B cell (primary cell): ENCODE measurements around the gene KRT79. TPM values are rescaled to one million over a fixed set of nuclear protein-coding genes. Genes with fewer than 3 reads are reported as not detected.

Source experiments
- ATAC-seq: fragments of 200-7000 bp; cut with Tn5 transposase; one replicate; pipeline ENCODE4 v1.10.0; 2021; ENCODE audit warnings: low read depth, mild to moderate bottlenecking, moderate number of reproducible peaks, moderate library complexity
- CTCF ChIA-PET: fragments of 350-600 bp; sonication (Branson Sonifier 250); formaldehyde crosslinking; loops from one replicate; lab custom pipeline; 2021; ENCODE audit warnings: antibody characterized with exemption, inconsistent platforms; lab: Charles Lee
- POLR2A ChIA-PET: fragments of 350-600 bp; sonication (Branson Sonifier 250); formaldehyde crosslinking; loops from one replicate; lab custom pipeline; 2021; ENCODE audit warnings: antibody characterized with exemption; lab: Charles Lee
- DNase-seq: peaks from one replicate; pipeline ENCODE4 v3.0.0; 2013
- H2AFZ ChIP-seq: 2 replicates; pipeline ENCODE4 v1.6.1; 2012; ENCODE audit warnings: mild to moderate bottlenecking, low read depth, low read length; ENCODE audit not compliant: insufficient read depth, poor library complexity, severe bottlenecking
- H3K27ac ChIP-seq, 2 donors: 1 replicate in 1 of 2; 2 replicates in 1 of 2; pipeline ENCODE4 v1.5.1; 2012 to 2013; ENCODE audit warnings: low read length in 2 of 2, mild to moderate bottlenecking in 2 of 2, moderate library complexity in 1 of 2
- H3K27me3 ChIP-seq, 4 experiments: fragments of 200-600 bp in 1 of 4; sonication (generic) in 1 of 4; replicated peaks in 1 of 4; 1 replicate in 2 of 4; 2 replicates in 2 of 4; pipeline versions ENCODE4 v1.6.1 to v1.7.0; 2013 to 2016; ENCODE audit warnings: low read length in 3 of 4, mild to moderate bottlenecking in 2 of 4, mixed read lengths in 1 of 4, moderate library complexity in 1 of 4; ENCODE audit not compliant: insufficient read depth in 4 of 4, control insufficient read depth in 3 of 4; ENCODE audit errors: control extremely low read depth in 1 of 4
- H3K36me3 ChIP-seq, 2 experiments: replicated peaks in 1 of 2; 1 replicate in 1 of 2; 2 replicates in 1 of 2; pipeline versions ENCODE4 v1.6.1 to v1.7.1; 2013; ENCODE audit warnings: low read length in 1 of 2; ENCODE audit not compliant: insufficient read depth in 2 of 2, control insufficient read depth in 1 of 2; ENCODE audit errors: control extremely low read depth in 1 of 2, extremely low read depth in 1 of 2
- H3K4me1 ChIP-seq, 2 donors: fragments of 200-600 bp in 1 of 2; sonication (generic) in 1 of 2; 1 replicate in 1 of 2; 2 replicates in 1 of 2; pipeline versions ENCODE4 v1.5.1 to v1.6.1; 2013 to 2017; ENCODE audit warnings: low read length in 2 of 2; ENCODE audit not compliant: control insufficient read depth in 2 of 2, insufficient read depth in 2 of 2
- H3K4me2 ChIP-seq: replicated peaks from 2 replicates; pipeline ENCODE3; 2012; ENCODE audit warnings: mild to moderate bottlenecking, low read depth, low read length; ENCODE audit not compliant: poor library complexity, severe bottlenecking
- H3K4me3 ChIP-seq, 5 experiments: fragments of 200-600 bp in 1 of 5; sonication (generic) in 1 of 5; 1 replicate in 3 of 5; 2 replicates in 2 of 5; pipeline versions ENCODE4 v1.5.1 to v1.7.0; 2011 to 2016; ENCODE audit warnings: low read length in 4 of 5, mild to moderate bottlenecking in 4 of 5, low read depth in 2 of 5, control low read depth in 1 of 5, moderate library complexity in 1 of 5; ENCODE audit not compliant: insufficient read depth in 1 of 5; ENCODE audit errors: control extremely low read depth in 1 of 5, extremely low read depth in 1 of 5
- H3K79me2 ChIP-seq: fragments of 200-600 bp; sonication (generic); one replicate; pipeline ENCODE4 v1.6.0; 2016; ENCODE audit warnings: low read length; ENCODE audit not compliant: control insufficient read depth, insufficient read depth
- H3K9ac ChIP-seq: fragments of 200-600 bp; sonication (generic); 2 replicates; pipeline ENCODE4 v1.6.1; 2017; ENCODE audit warnings: mild to moderate bottlenecking, low read length, moderate library complexity
- H3K9me3 ChIP-seq, 3 donors: one replicate each; pipeline versions ENCODE4 v1.6.1 to v1.7.1; 2013; ENCODE audit warnings: low read length in 2 of 3; ENCODE audit not compliant: control insufficient read depth in 2 of 3, insufficient read depth in 1 of 3; ENCODE audit errors: control extremely low read depth in 1 of 3
- H4K20me1 ChIP-seq: 2 replicates; pipeline ENCODE4 v1.6.0; 2012; ENCODE audit warnings: mild to moderate bottlenecking, low read length; ENCODE audit not compliant: insufficient read depth, control insufficient read depth, poor library complexity, severe bottlenecking
- H3K27ac Mint-ChIP-seq: one replicate; pipeline ENCODE4 v1.8.0; 2021; ENCODE audit warnings: mixed read lengths
- H3K27me3 Mint-ChIP-seq: one replicate; pipeline ENCODE4 v1.8.0; 2021; ENCODE audit warnings: mixed read lengths
- H3K4me1 Mint-ChIP-seq: one replicate; pipeline ENCODE4 v1.8.0; 2021; ENCODE audit warnings: mixed read lengths
- H3K4me3 Mint-ChIP-seq: one replicate; pipeline ENCODE4 v1.8.0; 2021; ENCODE audit warnings: mixed read lengths
- H3K9me3 Mint-ChIP-seq: one replicate; pipeline ENCODE4 v1.8.0; 2022; ENCODE audit warnings: mixed read lengths; ENCODE audit not compliant: insufficient read depth
- CTCF ChIP-seq: fragments of 200-600 bp; IDR thresholded peaks from one replicate; pipeline ENCODE4 v1.8.0; 2022; ENCODE audit warnings: antibody characterized with exemption, mild to moderate bottlenecking
- EZH2 ChIP-seq: IDR thresholded peaks from 2 replicates; pipeline ENCODE4 v1.6.1; 2012; ENCODE audit warnings: borderline replicate concordance, low read depth, mild to moderate bottlenecking, moderate library complexity, low read length; ENCODE audit not compliant: insufficient read depth, poor library complexity, severe bottlenecking
- WGBS: methylation state at CpG from one replicate; pipeline ENCODE4 v1.1.5; 2013; ENCODE audit warnings: missing lambda C conversion rate; ENCODE audit not compliant: insufficient coverage; 5-methylcytosine and 5-hydroxymethylcytosine counted together
- intact Hi-C: fragments of 100-400 bp; cut with micrococcal nuclease; formaldehyde crosslinking; loops from one replicate; pipeline ENCODE4 v1.10.0; 2022
- polyA plus RNA-seq: library from polyadenylated mRNA; depleted of rRNA; stranded (reverse); fragments of >200 nt; gene quantifications from 2 replicates; pipeline ENCODE4 v1.2.3, GENCODE V29; 2012
- total RNA-seq, 2 donors: library from RNA; stranded (reverse); fragments of 120-200 nt in 1 of 2; gene quantifications; 1 replicate in 1 of 2; 2 replicates in 1 of 2; pipeline versions ENCODE4 v1.2.3 to v1.2.4, GENCODE V29; 2013 to 2022

KRT79 gene
- total and polyA plus RNA-seq, 2 donors (not counting 1 experiment from before 2014, with no cell fraction given), result not detected

- Histone ChIP-seq H3K4me3 (no peak overlapping the region), H3K4me2 (no peak overlapping the region), H3K9ac (no peak overlapping the region), H3K27ac (no peak overlapping the region), H3K36me3 (no peaks in the 10 kb centered on the region), H3K9me3 (no peaks in the 10 kb centered on the region), H4K20me1 (no peaks in the 10 kb centered on the region), H2AFZ (no peak overlapping the region), H3K79me2 (no peaks in the 10 kb centered on the region), H3K27me3 (peaks cover 0 to 5% (median 2%) of the 10 kb centered on the region in 4 experiments), H3K4me1 (no peaks in the 10 kb centered on the region)
- ChIA-PET CTCF (no interaction called here), POLR2A (no interaction called here)
- WGBS, result 49% methylated on average over 7 of the region's 7 CpGs
- Mint-ChIP-seq H3K27me3 (peaks cover 34% of the 10 kb centered on the region), H3K27ac (no peak overlapping the region), H3K4me1 (no peaks in the 10 kb centered on the region), H3K4me3 (no peak overlapping the region), H3K9me3 (no peaks in the 10 kb centered on the region)
- intact Hi-C loops, result no loop called here
- DNase-seq, result no peak
- no peak for ATAC-seq
- no peak for TF ChIP-seq CTCF
- TF ChIP-seq EZH2, result no peak
These were observed 35.2 kb downstream of the KRT79 start for GRCh38 chr12:52798671-52799504.

- H3K9me3 ChIP-seq, result no peaks in the 10 kb centered on the region
- H2AFZ ChIP-seq, result no peak overlapping the region
- intact Hi-C loops, result no loop called here
- H3K4me1 ChIP-seq, result no peaks in the 10 kb centered on the region
- H3K9ac ChIP-seq, result no peak overlapping the region
- Mint-ChIP-seq H3K4me3 (no peak overlapping the region), H3K27me3 (peaks cover 32% of the 10 kb centered on the region), H3K4me1 (no peaks in the 10 kb centered on the region), H3K27ac (no peak overlapping the region), H3K9me3 (no peaks in the 10 kb centered on the region)
- H4K20me1 ChIP-seq, result no peaks in the 10 kb centered on the region
- H3K27me3 ChIP-seq, result peaks cover 0 to 5% (median 2%) of the 10 kb centered on the region in 4 experiments
- H3K36me3 ChIP-seq, result no peaks in the 10 kb centered on the region
- TF ChIP-seq EZH2, result no peak
- no peak for TF ChIP-seq CTCF
- no peak overlapping the region for H3K4me2 ChIP-seq
- no peak for DNase-seq
- no peak overlapping the region for H3K27ac ChIP-seq
- CTCF ChIA-PET, result no interaction called here
- 80% methylated on average over 1 of the region's 4 CpGs for WGBS
- POLR2A ChIA-PET, result no interaction called here
- no peaks in the 10 kb centered on the region for H3K79me2 ChIP-seq
- H3K4me3 ChIP-seq, result no peak overlapping the region
- no peak for ATAC-seq
These were observed 36.0 kb downstream of the KRT79 start for GRCh38 chr12:52798003-52798670.
